ENCODE measurements around the gene RIPK4. TPM values are rescaled to one million over a fixed set of nuclear protein-coding genes. Genes with fewer than 3 reads are reported as not detected.

The RIPK4 gene
- polyA plus RNA-seq, 3 donors: 0.05 to 0.09 TPM; not detected in 1

DNA sequence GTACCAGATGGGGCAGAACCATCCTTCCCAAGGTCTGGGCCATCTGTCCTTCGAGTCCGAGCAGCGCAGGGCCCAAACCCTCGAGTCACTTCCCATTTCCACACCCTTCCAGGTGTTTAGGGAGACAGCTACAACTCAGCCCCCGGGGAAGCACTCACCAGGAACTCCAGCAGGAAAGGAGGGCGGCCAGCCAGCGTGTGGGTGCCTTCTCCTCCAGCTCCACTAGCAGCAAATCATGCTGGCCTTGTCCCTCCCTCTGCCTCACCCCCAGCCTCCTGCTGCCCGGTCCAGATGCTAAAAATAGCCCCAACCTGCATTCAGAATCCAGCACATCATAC is 56.1 kb downstream of the RIPK4 start:
- H3K27ac Mint-ChIP-seq: no peak overlapping the region
- peaks cover 3 to 10% (median 6%) of the 10 kb centered on the region in 7 donors for H3K9me3 Mint-ChIP-seq
- peaks cover 7 to 10% of the 10 kb centered on the region in 2 donors for H3K4me1 ChIP-seq (ENCODE audit: control insufficient read depth in 1 of 2, insufficient read depth in 2 of 2, low read length in 2 of 2)
- peaks cover 41 to 72% (median 52%) of the 10 kb centered on the region in 3 donors for H3K27me3 Mint-ChIP-seq (ENCODE audit: low read depth in 3 of 3)
- no peak overlapping the region for H3K4me3 Mint-ChIP-seq
- H3K27me3 ChIP-seq (ENCODE audit: control insufficient read depth in 2 of 2, insufficient read depth in 2 of 2, low read length in 2 of 2): peaks cover 12 to 60% of the 10 kb centered on the region in 2 donors
- peaks cover 0 to 3% of the 10 kb centered on the region in 2 donors for H3K36me3 Mint-ChIP-seq
- H3K9me3 ChIP-seq (replicated peaks in 1 of 2; ENCODE audit: control insufficient read depth in 1 of 2, insufficient read depth in 1 of 2, low read length in 2 of 2): no peaks in the 10 kb centered on the region
- H2AFZ ChIP-seq (ENCODE audit: insufficient read depth, low read depth, low read length, poor library complexity, severe bottlenecking): no peak overlapping the region
- 86% methylated on average over 8 of the region's 8 CpGs for WGBS (ENCODE audit: insufficient coverage)
- H3K9ac ChIP-seq (ENCODE audit: insufficient read depth, low read length, poor library complexity, severe bottlenecking): no peak overlapping the region
- H3K4me2 ChIP-seq (replicated peaks; ENCODE audit: extremely low read depth, low read length, poor library complexity, severe bottlenecking): no peak overlapping the region
- H4K20me1 ChIP-seq (ENCODE audit: insufficient read depth, low read length): no peaks in the 10 kb centered on the region
- TF ChIP-seq, protein P1, sequence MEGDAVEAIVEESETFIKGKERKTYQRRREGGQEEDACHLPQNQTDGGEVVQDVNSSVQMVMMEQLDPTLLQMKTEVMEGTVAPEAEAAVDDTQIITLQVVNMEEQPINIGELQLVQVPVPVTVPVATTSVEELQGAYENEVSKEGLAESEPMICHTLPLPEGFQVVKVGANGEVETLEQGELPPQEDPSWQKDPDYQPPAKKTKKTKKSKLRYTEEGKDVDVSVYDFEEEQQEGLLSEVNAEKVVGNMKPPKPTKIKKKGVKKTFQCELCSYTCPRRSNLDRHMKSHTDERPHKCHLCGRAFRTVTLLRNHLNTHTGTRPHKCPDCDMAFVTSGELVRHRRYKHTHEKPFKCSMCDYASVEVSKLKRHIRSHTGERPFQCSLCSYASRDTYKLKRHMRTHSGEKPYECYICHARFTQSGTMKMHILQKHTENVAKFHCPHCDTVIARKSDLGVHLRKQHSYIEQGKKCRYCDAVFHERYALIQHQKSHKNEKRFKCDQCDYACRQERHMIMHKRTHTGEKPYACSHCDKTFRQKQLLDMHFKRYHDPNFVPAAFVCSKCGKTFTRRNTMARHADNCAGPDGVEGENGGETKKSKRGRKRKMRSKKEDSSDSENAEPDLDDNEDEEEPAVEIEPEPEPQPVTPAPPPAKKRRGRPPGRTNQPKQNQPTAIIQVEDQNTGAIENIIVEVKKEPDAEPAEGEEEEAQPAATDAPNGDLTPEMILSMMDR (IDR thresholded peaks at IDR 0.05): no peak
- H3K4me3 ChIP-seq (replicated peaks in 1 of 3; ENCODE audit: low read depth in 2 of 3, low read length in 3 of 3): no peak overlapping the region
- H3K27ac ChIP-seq (ENCODE audit: low read depth in 1 of 2, low read length in 2 of 2): no peak overlapping the region
- intact Hi-C loops (cut with micrococcal nuclease): no loop called here
- no peaks in the 10 kb centered on the region for H3K36me3 ChIP-seq (replicated peaks in 1 of 2; ENCODE audit: control insufficient read depth in 1 of 2, insufficient read depth in 2 of 2, low read length in 2 of 2)
- H3K79me2 ChIP-seq (ENCODE audit: insufficient read depth, low read length): no peaks in the 10 kb centered on the region
- no peak for DNase-seq
- H3K4me1 Mint-ChIP-seq: peaks cover 9% of the 10 kb centered on the region

DNA sequence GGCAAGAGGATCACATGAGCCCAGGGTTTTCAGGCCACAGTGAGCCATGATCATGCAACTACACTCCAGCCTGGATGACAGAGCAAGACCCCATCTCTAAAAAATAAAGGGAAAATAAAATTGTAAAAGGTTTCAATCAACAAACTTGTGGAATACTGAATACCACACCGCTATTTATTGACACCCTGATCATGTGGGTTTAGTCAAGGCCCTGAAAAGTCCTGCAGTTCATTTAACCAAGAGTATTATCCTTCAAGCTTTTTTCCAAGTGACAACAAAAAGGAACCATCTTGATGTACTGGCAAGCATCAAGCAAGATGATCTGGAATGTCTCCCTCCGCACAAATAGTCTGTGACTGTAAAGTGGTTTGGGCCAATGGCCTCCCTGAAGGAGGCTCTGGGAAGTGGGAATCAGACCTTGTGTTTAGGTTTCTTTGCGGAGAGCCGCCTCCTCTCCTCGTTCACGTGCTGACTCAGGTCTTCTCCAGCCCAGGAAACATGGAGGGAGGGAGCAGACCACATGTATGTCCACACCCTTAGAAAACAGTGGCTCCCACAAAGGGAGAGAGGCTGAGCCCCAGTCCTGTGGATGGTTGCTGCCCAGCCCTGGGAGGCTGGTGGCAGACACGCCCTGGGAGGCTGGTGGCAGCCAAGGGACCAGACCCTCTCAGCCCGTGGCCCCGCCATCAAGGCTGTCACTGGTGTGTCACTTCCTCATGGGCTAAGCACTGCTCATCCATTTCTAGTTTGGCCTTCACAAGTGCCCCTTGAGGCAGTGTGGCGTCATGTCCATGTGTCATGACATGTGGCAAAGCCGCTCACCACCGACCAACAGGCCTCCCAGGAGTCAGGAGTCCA is 56.7 kb downstream of the RIPK4 start:
- H3K4me3 ChIP-seq (replicated peaks in 1 of 3; ENCODE audit: low read depth in 2 of 3, low read length in 3 of 3): no peak overlapping the region
- no peak overlapping the region for H3K9ac ChIP-seq (ENCODE audit: insufficient read depth, low read length, poor library complexity, severe bottlenecking)
- peaks cover 12 to 54% of the 10 kb centered on the region in 2 donors for H3K27me3 ChIP-seq (ENCODE audit: control insufficient read depth in 2 of 2, insufficient read depth in 2 of 2, low read length in 2 of 2)
- DNase-seq: peak; percentile 17 to 57 (median 47)
- no peak overlapping the region for H3K27ac ChIP-seq (ENCODE audit: low read depth in 1 of 2, low read length in 2 of 2)
- WGBS (ENCODE audit: insufficient coverage): 85% methylated on average over 8 of the region's 12 CpGs
- H3K27ac Mint-ChIP-seq: no peak overlapping the region
- H3K36me3 ChIP-seq (replicated peaks in 1 of 2; ENCODE audit: control insufficient read depth in 1 of 2, insufficient read depth in 2 of 2, low read length in 2 of 2): no peaks in the 10 kb centered on the region
- peaks cover 3 to 10% (median 6%) of the 10 kb centered on the region in 7 donors for H3K9me3 Mint-ChIP-seq
- no peaks in the 10 kb centered on the region for H3K9me3 ChIP-seq (replicated peaks in 1 of 2; ENCODE audit: control insufficient read depth in 1 of 2, insufficient read depth in 1 of 2, low read length in 2 of 2)
- no peaks in the 10 kb centered on the region for H3K79me2 ChIP-seq (ENCODE audit: insufficient read depth, low read length)
- H3K4me3 Mint-ChIP-seq: peak overlapping the region in 1 of 2 donors; percentile 11
- peaks cover 7 to 10% of the 10 kb centered on the region in 2 donors for H3K4me1 ChIP-seq (ENCODE audit: control insufficient read depth in 1 of 2, insufficient read depth in 2 of 2, low read length in 2 of 2)
- no peaks in the 10 kb centered on the region for H4K20me1 ChIP-seq (ENCODE audit: insufficient read depth, low read length)
- peaks cover 9% of the 10 kb centered on the region for H3K4me1 Mint-ChIP-seq
- TF ChIP-seq, protein P1 (IDR thresholded peaks at IDR 0.05): no peak
- H2AFZ ChIP-seq (ENCODE audit: insufficient read depth, low read depth, low read length, poor library complexity, severe bottlenecking): no peak overlapping the region
- H3K36me3 Mint-ChIP-seq: peaks cover 0 to 3% of the 10 kb centered on the region in 2 donors
- H3K4me2 ChIP-seq (replicated peaks; ENCODE audit: extremely low read depth, low read length, poor library complexity, severe bottlenecking): no peak overlapping the region
- intact Hi-C loops (cut with micrococcal nuclease): loop anchor here in 1 of 2 donors (10.0 kb wide), 1 partner anchor 55 kb away; no protein-coding TSS in a partner anchor
- peaks cover 41 to 66% (median 52%) of the 10 kb centered on the region in 3 donors for H3K27me3 Mint-ChIP-seq (ENCODE audit: low read depth in 3 of 3)
